NCI-H1417 (cell line): Measurements from ENCODE around the gene POLR2L.

Source experiments
- DNase-seq, 3 experiments: peaks; one replicate each; lab custom pipeline; 2025; lab: John Stamatoyannopoulos, UW

The POLR2L gene

DNA sequence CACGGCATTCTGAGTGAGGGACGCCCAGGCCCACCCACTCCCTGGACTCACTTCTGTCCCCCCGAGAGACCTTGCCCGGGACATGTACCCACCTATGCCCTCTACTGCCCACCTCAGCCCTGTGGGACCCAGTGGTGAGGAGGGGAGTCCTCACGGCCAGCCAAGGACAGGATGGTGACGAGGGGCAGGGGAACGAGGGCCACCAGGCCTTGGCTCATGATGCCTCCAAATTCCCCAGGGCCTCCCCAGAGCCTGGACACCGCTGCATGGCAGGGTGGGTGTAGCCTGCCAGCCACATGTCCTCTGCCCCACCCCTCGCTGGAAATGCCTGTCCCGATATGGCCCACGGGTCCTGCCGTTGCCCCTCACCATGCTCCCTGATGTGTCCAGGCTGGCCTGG lies 26.5 kb upstream of the POLR2L start:
- DNase-seq: no peak

DNA sequence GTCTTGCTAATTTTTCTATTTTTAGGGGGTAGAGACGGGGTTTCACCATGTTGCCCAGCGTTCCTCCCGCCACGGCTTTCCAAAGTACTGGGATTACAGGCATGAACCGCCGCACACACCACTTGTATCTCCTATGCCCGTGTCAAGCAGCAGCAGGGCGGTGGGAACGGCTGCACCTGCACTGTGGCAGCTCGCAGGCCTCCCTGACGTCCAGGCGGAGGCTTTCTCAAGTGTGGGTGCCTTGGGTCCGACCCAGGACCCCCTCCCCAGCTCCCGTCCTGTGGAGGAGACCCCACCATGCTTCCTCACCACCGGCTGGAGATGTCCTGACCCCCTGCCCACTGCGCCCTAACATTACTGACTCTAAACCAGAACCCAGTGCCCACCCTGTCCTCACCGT lies 26.1 kb upstream of the POLR2L start:
- no peak for DNase-seq

DNA sequence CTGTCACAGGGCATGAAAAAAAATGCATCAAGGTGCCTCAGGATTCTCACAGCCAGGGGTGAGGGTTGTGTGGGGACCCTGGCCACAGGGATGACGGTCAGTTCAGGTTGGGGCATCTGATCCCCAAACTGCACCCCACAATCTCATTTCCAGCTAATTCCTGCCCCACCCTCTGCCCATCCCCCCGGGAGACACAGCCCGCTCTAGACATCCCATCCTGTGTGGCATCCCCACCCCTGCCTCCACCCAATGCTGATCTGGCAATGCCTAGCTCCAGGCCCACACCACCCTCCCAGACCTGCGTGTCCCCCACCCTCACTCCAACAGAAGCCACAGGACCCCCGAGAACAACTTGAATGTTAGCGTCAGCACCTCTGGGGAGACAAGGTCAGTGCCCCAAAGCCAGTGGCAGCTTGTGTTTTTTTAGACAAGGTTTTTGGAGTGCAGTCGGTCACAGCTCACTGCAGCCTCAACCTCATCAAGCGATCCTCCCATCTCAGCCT lies 25.6 kb upstream of the POLR2L start:
- DNase-seq: no peak

DNA sequence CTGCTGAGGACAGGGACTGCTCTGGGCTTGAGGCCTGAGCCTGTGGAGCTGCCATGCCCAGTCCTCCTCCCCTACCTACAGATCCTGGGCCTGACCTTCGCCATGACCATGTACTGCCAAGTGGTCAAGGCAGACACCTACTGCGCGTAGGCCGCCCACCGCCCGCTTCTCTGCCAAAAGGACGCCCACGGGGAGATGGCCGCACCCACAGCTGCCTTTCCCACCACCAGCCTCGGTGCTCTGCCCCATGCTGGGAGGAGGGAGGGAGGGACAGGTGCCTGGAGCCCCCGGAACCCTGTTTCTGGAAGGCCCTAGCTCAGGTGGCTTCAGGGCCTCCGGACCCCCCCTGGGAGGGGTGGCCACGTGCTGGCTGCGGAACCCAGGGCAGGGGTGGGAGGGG lies 24.2 kb upstream of the POLR2L start:
- no peak for DNase-seq

DNA sequence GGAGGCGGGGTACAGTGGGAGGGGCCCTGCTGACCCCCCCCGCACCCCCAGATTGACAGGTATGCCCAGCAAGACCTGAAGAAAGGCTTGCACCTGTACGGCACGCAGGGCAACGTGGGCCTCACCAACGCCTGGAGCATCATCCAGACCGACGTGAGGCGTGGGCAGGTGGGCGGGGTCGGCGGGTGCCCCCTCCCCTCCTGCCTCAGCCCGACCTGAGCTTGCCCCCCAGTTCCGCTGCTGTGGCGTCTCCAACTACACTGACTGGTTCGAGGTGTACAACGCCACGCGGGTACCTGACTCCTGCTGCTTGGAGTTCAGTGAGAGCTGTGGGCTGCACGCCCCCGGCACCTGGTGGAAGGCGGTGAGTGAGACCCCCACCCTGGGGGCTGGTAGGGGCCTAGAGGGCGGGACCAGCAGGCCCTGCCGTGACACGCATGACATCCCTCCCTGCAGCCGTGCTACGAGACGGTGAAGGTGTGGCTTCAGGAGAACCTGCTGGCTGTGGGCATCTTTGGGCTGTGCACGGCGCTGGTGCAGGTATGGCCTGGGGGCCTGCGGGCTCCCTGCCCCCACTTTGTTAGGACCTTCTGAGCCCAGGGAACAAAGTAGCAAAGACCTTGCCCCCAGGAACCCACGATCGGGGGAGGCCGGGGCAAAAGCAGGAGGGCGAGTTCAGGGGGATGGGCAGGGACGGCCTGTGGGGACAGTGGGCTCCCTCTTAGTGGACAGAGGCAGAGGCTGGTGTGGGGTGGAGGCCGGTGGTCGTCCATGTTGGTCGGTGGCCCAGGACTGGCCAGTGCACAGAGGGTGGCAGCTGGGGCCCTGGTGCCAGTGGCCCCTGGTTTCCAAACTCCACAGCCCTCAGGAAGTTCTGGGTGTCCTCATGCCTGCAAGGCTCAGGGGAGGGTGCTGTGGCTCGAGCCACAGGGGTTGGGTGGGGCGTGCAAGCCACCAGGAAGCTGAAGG lies 23.4 kb upstream of the POLR2L start:
- DNase-seq: no peak

DNA sequence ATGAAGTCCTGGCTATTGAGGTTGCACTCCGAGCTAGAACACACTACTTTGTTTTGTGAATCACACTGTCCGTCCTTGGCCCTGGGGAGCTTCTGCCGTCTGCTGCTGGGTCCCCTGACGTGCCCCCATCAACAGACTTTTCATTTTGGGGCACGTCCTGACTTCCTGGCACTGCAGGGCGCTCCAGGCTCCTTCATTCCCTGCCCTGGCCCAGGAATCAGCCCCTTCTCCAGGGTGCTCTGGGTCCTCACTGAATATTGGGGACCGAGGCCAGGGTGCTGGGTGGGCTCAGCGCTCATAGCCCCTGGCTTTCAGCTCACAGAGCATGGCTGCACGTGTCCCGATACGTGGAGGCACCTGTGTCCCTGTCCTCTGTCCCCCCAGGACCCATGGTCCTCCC lies 22.6 kb upstream of the POLR2L start:
- no peak for DNase-seq

DNA sequence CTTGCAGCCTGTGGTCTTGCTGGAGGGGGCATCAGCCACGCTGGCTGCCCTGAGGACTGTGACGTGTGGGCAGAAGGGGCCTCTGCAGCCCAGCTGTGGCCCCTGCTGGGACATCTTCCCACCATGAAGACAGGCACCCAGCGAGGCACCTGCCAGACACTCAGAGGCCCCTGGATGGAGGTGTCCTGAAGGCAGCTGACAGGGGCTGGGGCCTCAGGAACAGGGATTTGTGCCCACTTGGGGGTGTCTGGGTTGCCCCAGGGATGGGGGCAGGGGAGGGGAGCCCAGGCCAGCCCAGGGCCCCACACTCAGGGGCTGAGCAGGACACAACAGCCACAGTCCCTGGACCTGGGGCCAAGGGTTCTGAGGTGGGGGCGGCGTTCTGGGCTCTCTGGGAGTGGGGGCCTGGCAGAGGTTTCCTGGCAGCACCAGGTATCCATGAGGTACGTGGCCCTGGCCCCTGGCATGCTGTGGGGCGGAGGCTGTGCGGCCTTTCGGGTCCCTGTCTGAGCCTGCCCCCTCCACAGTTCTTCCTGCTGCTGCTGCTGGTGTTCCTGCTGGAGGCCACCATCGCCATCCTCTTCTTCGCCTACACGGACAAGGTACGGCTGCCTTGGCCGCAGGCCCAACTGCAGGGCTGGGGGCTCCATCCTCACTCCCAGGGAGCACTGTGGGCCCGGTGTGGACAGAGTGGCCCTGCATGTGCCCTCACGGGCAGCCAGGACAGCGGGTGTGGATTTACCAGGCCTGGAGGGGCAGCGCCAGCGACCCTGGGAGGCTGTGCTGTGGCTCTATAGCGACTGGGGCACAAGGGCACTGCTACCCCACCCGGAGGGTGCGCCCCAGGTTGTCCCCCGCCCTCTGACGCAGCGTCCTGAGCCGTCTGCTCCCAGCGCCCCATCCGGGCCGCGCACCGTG lies 21.8 kb upstream of the POLR2L start:
- DNase-seq: no peak

DNA sequence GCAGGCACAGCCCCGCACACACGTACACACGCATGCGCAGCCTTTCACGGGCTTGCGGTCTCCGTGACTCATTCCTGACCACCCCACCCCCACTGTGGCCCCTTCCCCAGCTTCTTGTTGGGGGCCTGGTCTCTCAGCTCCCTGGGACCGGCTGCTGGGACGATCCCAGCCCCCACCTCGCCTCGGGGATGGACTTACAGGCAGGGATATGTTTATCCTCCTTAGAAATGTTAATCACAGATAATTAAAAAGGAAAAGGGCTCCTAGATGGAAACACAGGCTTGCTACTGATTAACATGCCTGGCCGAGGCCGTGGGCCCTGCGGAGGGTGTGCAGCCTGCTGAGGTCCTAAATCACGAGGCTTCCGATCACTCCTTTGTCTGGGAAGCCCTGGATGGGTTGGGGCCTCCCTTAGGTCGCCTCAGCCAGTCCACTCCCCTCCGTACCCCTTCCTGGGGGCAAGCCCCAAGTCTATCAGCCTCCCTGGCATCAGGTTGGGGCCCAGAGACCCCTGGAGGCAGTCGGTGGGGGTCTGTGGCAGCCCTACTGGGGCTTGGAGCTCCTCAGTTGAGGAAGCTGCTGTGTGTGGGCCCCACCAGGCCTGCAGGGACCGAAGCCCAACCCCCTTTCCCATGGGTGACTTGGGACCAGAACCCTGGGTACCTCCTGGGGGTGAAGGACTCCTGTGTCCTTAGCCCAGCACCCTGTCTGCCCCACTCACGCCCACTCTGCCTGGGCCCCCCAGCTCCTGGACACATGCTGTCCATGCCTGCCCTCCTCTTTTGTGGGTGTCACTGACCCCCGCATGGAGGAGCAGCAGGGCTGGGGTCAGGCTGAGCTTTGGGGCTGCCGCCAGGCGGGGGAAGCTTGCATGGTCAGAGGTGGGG lies 20.9 kb upstream of the POLR2L start:
- DNase-seq: no peak

DNA sequence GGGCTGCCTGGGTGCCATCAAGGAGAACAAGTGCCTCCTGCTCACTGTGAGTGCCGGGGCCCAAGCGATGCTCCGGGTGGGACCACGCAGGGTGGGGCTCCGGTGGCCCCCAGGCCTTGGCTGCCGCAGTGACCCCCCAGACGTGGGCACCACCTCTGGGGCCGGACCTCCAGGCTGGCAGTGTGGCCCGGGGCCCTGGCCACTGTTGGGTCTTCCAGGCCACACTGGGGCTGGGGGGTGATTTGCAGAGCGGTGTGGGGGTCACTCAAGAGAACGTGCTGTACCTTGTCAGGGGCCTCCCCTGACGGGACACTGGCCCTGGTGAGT lies 20.3 kb upstream of the POLR2L start:
- DNase-seq: no peak

DNA sequence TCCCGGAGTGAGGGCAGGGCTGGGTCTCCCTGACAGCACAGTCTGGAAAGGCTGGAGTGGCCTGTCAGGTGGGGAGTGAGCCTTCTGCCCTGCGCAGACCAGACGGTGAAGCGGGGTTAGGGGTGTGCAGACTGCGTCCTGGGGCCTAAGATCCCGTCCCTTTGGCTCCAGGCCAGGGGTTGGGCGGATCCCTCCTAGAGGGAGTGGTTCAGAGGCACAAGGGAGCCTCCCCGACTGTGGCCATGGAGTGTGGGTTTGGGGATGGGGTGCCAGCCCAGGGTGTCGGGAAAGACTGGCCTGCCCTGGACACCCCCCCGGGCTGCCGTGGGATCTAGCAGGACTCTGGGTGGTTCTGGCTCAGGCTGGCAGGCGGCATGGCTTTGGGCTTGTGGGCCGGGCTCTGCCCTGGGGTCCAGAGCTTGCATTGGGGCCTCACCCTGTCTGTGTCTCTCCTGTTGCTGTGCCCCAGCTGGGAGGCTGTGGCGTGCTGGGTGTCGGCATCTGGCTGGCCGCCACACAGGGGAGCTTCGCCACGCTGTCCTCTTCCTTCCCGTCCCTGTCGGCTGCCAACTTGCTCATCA lies 19.8 kb upstream of the POLR2L start:
- DNase-seq: no peak

DNA sequence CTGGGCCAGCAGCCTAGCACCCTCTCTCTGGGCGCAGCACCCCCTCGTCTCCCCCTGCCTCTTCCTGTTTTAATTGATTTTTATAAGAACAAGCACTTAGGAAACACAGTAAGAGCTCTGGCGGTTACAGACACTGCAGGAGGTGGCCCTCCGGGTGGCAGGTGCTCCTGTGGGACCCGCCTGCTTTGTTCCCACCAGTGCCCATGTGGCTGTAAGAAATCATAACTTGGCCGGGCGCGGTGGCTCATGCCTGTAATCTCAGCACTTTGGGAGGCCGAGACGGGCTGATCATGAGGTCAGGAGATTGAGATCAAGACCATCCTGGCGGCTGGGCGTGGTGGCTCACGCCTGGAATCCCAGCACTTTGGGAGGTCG lies 18.8 kb upstream of the POLR2L start:
- peak in 2 of 3 experiments; percentile 53 to 77 for DNase-seq

DNA sequence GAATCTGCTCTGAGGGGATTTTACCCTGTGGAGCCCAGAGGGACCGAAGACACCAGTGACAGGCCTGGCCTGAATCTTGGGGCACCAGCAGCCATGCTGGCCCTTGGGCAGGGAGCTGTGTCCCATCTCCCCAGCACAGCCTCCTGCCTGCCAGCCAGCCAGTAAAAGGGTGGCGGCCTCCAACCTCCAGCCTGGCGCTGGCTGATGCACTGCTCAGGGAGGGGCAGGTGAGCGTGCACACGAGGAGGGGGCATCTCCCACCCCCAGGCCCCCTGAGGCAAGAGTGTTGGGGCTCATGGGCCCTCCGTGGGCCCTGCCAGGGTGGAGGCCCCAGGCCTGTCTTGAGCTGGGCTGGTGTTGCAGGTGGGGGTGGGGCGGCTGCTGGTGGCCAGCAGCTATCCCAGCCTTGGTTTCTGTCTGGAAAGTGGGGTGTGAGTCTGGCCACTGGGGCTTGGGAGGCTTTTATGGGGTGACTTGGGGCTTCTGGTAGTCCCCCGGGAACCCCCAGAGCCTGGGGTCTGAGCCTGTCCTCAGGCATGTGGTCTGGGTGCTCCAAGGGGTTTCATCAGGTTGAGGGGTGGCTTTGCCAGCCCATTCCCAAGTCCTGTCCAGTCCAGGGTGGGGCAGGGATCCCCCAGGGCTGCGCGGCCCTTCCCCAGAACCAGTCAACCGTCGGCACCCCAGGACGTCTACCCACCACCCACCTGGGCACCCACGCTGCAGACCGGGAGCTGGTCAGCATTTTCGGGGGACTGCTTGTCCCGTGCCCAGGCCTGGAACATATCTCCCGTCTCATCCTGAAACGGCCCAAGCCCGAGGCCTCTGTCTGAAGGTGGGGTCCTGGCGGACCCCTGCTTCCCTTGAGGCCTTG lies 18.1 kb upstream of the POLR2L start:
- DNase-seq: no peak

DNA sequence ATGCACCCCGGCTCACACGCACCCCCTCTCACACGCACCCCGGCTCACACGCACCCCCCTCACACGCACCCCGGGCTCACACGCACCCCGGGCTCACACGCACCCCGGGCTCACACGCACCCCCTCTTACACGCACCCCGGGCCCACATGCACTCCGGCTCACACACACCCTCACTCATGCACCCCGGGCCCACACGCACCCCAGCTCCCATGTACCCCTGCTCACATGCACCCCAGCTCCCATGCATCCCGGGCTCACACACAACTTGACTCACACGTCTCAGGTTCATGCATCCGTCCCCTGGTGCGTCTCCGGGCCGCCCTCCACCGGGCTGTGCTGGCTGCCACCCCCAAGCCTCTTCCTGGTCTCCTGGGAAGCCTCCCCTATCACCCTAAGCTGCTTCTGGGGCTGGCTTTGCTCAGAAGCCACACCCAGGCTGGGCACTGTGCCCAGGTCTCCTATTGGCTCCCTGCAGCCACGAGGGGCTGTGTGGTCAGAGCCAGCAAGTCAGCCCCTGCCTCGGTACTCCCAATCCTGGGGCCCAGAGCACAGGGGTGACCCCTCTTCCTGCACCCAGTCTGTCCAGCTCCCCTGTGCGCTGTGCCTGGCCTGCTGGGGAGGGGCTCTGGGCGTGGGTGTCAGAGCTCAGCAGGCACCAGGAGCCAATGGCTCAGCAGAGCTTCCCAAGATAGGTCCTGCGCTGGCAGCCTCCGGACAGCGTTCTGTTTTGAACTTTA lies 17.2 kb upstream of the POLR2L start:
- DNase-seq: peak; percentile 56 to 70 (median 60)

DNA sequence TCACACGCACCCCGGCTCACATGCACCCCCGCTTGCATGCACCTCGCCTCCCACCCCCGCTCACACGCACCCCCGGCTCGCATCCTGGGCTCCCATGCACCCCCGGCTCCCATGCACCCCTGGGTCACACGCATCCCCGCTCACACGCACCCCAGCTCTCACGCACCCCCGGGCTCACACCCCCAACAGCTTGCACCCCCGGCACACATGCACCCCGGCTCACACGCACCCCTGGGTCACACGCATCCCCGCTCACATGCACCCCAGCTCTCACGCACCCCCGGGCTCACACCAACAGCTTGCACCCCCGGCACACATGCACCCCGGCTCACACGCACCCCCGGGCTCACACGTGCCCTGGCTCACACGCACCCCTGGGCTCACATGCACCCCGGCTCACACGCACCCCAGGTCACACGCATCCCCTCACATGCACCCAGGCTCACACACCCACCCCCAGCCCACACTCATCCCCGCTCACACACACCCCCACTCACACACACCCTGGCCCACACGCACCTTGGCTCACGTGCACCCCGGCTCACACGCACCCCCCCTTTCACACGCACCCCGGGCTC lies 16.5 kb upstream of the POLR2L start:
- DNase-seq: no peak

DNA sequence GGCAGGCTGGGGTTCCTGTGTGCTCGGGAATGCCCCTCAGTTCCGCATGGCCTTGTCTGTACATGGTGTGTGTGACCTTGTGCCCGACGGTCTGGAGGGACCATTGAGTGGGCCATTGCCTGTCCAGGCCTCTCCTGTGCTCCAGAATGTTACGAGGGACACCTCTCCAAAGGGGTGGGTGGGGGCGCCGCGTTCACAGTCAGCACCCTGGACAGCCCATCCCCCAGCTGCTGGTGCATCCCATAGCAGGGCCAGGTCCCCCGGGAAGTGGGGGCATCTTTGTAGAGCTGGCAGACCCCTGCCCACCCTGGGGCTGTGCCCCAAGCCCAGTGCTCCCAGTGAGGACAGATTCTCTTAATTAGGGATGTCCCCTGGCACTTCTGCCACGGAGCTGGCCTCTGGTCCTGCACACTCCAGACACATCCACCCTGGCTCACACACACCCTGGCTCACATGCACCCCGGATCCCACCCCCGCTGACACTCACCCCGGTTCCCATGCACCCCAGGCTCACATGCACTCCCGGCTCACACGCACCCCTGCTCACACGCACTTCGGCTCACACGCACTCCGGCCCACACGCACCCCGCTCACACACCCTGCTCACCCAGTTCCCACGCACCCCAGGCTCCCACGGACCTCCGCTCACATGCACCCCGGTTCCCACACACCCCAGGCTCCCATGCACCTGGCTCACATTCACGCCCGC lies 15.9 kb upstream of the POLR2L start:
- no peak for DNase-seq

DNA sequence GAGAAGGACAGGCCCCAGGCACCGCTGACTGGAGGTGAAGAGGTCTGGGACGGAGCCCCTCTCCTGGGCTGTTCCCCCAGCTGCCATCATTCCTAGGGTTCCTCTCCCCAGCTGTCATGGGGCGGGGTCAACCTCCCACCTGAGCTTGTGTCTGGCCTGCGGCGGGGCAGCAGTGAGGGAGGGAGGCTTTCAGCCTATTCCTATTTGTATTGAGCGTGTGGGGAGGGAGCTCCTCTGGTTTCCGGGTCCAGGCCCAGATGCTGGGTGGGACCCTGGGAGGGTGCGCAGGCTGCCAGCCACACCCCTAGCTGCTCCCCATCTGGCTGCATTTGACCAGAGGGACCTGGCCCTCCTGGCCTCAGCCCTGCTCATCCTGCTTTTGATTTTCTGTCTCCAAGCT lies 14.1 kb upstream of the POLR2L start:
- DNase-seq: no peak

DNA sequence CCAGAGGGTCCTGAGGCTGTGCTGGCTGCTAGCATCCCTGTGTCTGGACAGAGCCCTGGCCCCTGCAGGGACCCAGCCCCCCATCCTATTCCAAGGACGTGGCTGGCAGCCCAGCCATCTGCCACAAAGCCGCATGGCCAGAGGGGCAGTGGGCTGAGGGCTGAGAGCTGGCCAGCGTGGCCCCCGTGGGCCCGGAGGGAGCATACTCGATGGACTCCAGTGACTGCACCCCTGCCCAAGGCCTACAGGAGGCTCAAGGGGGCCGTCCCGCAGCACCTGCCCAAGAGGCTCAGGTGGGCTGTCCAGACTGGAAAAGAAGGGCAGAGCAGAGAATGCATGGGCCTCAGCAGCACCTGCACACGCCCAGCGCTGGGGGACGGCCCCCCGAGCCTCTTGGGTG lies 13.5 kb upstream of the POLR2L start:
- DNase-seq: no peak

DNA sequence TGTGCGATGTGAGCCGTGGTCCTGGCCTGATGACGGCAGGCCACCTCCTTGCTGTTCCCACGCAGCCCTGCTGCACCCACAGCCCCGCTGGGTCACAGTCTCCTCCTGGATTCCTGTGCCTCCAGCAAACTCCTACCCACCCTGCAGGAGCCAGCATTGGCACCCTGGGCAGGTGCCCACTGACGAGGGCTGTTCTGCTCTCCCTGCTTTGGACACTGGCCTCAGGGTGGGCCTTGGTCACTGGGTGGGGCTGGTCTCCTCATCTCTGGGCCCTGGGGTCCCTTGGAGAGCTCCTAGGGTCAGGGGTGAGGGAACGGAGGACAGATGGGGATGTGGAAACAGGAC lies 13.0 kb upstream of the POLR2L start:
- DNase-seq: no peak
